ENCODE results near the gene SRP19. TPM values are rescaled to one million over a fixed set of nuclear protein-coding genes. Genes with fewer than 3 reads are reported as not detected.
"Not testable (repeated sequence)": the region's sequence is repeated elsewhere in the genome, so short reads cannot be mapped to it uniquely, and the experiment has no call there.

Gene SRP19
- total RNA-seq, 3 donors from 2014 or later, result 72.6 to 83.7 (median 80.4) TPM

DNA sequence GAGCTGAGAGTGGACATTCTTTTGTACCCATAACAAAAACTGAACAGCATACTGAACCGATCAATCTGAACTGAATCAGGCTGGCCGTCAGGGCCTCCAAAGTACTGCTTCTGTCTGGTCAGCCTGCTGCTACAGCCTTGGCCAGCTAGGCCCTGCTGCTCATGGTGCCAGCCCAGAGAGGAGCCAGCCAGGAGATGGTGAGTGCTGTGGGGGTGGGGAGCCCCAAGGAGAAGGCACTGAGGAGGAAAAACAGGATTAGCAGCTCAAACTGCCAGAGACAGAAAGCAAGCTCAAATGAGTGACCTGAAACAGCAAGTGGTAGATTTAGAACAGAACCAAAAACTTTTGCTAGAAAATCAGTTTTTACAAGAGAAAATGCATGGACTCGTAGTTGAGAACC is 23.9 kb downstream of the SRP19 start:
- Mint-ChIP-seq H3K27me3 (ENCODE audit: low read depth) (no peaks in the 10 kb centered on the region), H3K4me3 (no peak overlapping the region), H3K4me1 (ENCODE audit: low read depth) (peaks cover 45% of the 10 kb centered on the region), H3K9me3 (no peaks in the 10 kb centered on the region), H3K36me3 (ENCODE audit: insufficient read depth) (peaks cover 42% of the 10 kb centered on the region)
- DNase-seq, result no peak
- no peak for ATAC-seq

DNA sequence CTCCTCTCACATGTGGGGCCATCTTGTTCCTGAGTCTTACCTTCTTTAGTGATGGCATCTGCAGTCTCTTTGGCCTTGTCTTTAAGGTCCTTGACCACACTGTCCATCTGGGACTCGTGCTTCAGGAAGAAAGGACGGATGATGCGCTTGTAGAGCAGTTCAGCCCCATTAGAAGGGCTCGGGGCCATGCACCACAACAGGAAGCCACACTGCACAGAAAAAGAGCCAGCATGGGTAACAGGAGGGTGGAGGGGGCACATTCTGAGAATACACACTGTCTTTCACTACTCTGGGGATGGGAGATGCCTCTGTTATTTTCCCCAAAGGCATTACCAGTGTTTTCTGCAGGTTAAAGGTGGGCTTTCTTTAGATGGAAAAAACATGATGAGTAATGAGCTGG is 25.9 kb downstream of the SRP19 start:
- DNase-seq, result no peak
- Mint-ChIP-seq H3K4me3 (peak overlapping the region; percentile 16), H3K9me3 (no peaks in the 10 kb centered on the region), H3K36me3 (ENCODE audit: insufficient read depth) (peaks cover 36% of the 10 kb centered on the region), H3K4me1 (ENCODE audit: low read depth) (peaks cover 36% of the 10 kb centered on the region), H3K27me3 (ENCODE audit: low read depth) (no peaks in the 10 kb centered on the region)
- peak; percentile 34 to 52 for ATAC-seq

DNA sequence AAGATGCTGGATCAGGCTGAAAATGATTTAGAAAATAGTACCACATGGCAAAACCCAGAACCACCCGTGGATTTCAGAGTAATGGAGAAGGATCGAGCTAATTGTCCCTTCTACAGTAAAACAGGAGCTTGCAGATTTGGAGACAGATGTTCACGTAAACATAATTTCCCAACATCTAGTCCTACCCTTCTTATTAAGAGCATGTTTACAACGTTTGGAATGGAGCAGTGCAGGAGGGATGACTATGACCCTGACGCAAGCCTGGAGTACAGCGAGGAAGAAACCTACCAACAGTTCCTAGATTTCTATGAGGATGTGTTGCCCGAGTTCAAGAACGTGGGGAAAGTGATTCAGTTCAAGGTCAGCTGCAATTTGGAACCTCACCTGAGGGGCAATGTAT is 31.0 kb downstream of the SRP19 start:
- not testable (repeated sequence) for DNase-seq; ATAC-seq; H3K9me3 Mint-ChIP-seq; H3K4me3 Mint-ChIP-seq; H3K27me3 Mint-ChIP-seq (ENCODE audit: low read depth)
- Mint-ChIP-seq H3K4me1 (ENCODE audit: low read depth) (peaks cover 24% of the 10 kb centered on the region), H3K36me3 (ENCODE audit: insufficient read depth) (peaks cover 33% of the 10 kb centered on the region)

DNA sequence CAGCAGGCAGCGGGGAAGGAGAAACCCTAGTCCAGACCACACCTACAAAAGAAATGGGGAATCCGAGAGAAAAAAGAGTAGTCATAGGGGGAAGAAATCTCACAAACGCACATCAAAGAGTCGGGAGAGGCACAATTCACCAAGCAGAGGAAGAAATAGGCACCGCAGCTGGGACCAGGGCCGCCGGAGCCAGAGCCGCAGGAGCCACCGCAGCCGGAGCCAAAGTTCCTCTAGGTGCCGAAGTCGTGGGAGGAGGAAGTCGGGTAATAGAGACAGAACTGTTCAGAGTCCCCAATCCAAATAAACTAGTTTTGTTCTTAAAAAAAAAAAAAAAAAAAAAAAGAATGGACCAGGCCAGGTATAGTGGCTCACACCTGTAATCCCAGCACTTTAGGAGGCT is 31.7 kb downstream of the SRP19 start:
- DNase-seq (no peak), ATAC-seq (no peak)
- H3K36me3 Mint-ChIP-seq (ENCODE audit: insufficient read depth), result peaks cover 36% of the 10 kb centered on the region
- no peaks in the 10 kb centered on the region for H3K27me3 Mint-ChIP-seq (ENCODE audit: low read depth)
- H3K9me3 Mint-ChIP-seq, result no peaks in the 10 kb centered on the region
- H3K4me3 Mint-ChIP-seq, result no peak overlapping the region
- H3K4me1 Mint-ChIP-seq (ENCODE audit: low read depth), result peaks cover 17% of the 10 kb centered on the region

DNA sequence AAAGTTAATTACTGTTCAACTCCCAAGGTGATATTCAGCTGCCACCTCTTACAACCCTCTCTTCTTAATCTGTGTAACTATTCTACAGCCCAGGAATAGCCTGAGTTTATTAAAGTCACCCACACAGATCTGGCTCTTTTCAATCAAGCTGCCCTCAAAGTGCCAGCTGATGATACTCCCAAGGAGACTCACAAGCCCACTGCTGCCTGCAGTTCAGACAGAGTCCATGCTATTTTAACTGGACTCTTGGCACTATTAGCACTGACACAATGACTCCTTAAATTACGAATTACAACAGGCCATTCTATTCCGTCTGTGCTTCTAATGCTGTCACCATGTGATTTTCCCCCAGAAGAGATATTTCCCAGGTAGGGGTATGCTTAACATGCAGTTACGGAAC is 34.6 kb downstream of the SRP19 start:
- ATAC-seq, result no peak
- no peaks in the 10 kb centered on the region for H3K27me3 Mint-ChIP-seq (ENCODE audit: low read depth)
- DNase-seq, result no peak
- H3K36me3 Mint-ChIP-seq (ENCODE audit: insufficient read depth), result peaks cover 33% of the 10 kb centered on the region
- no peaks in the 10 kb centered on the region for H3K9me3 Mint-ChIP-seq
- H3K4me3 Mint-ChIP-seq, result no peak overlapping the region
- peaks cover 7% of the 10 kb centered on the region for H3K4me1 Mint-ChIP-seq (ENCODE audit: low read depth)

DNA sequence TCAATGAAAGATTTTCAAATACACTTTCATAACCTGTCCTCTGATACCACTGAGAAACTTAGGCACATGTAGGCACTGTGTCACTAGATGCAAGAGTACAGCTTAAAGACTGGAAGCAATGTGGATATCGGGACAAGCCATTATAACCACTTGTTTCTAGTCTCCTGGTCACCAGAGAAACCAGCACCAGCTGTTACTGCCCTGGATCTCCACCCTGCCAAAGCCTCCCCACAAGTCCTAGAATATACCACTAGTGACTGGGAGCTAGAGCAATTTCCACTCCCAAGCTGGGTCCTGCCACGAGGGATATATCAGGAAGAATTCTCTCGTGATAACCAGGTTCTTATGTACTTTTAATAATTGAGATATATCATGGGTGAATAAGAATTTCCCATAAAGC is 41.5 kb downstream of the SRP19 start:
- ATAC-seq (no peak), DNase-seq (no peak)
- no peaks in the 10 kb centered on the region for H3K9me3 Mint-ChIP-seq
- H3K27me3 Mint-ChIP-seq (ENCODE audit: low read depth), result no peaks in the 10 kb centered on the region
- H3K36me3 Mint-ChIP-seq (ENCODE audit: insufficient read depth), result peaks cover 20% of the 10 kb centered on the region
- H3K4me3 Mint-ChIP-seq, result no peak overlapping the region
- H3K4me1 Mint-ChIP-seq (ENCODE audit: low read depth), result peaks cover 18% of the 10 kb centered on the region

DNA sequence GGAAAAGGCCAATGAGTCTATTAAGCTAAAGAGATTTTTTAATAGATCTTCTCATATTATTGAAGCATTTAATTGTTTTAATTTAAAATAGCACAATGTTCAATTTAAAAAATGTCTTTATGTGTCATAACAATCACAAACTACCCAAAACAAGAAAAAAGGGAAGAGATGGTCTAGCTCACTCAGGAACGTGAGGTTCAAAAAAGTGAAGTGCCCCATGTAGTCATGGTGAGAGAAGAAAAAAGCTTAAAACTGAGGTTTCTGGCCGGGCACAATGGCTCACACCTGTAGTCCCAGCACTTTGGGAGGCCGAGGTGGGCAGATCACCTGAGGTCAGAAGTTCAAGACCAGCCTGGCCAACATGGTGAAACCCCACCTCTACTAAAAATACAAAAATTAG is 43.9 kb downstream of the SRP19 start:
- Mint-ChIP-seq H3K4me1 (ENCODE audit: low read depth) (peaks cover 17% of the 10 kb centered on the region), H3K36me3 (ENCODE audit: insufficient read depth) (peaks cover 12% of the 10 kb centered on the region)
- not testable (repeated sequence) for H3K9me3 Mint-ChIP-seq

DNA sequence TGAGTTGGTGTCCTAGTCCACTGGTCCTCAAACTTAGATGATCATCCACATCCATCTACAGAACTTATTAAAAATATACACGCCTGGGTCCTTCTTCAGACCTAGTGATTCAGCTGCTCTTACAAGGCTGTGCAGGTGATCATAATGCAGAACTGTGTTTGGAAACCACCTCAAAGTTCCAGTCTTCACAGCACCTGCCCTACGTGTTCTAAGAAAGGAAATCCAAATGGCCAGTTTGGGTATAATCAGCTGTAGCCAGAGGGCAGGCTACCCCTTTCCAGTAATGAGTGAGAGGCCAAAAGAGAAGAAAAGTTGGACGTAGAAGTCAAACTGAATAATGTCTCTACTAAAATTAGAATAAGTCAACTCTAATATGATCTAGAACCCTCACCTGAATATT is 45.5 kb downstream of the SRP19 start:
- Mint-ChIP-seq H3K9me3 (no peaks in the 10 kb centered on the region), H3K4me1 (ENCODE audit: low read depth) (peaks cover 19% of the 10 kb centered on the region), H3K36me3 (ENCODE audit: insufficient read depth) (peaks cover 22% of the 10 kb centered on the region), H3K27me3 (ENCODE audit: low read depth) (no peaks in the 10 kb centered on the region), H3K4me3 (no peak overlapping the region)
- ATAC-seq, result no peak
- DNase-seq, result no peak

More for the DNA sequence above, 43.9 kb downstream of the SRP19 start:
- DNase-seq; H3K4me3 Mint-ChIP-seq; H3K27me3 Mint-ChIP-seq (ENCODE audit: low read depth); ATAC-seq: not testable (repeated sequence)

DNA sequence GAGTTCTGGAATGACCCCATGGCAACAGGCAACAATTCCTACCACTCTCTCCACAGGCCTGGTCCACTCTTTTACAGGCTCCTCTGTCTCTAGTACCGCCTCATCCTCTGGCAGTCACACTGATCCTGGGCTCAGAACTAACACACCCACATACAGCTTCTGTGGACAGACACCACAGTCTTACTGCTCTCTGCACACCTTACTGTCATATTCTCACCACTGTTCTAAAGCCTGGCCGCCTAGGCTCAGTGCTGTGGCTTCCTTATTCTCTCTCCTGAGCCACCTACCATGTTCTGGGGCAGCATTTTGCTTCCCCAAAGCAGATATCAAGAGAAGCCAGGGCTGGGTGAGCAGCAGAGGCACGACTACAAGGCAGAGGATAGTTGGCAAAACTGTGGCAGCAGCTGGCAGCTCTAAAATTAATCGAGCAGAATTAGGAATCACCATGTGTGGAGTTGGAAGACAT is 46.1 kb downstream of the SRP19 start:
- Mint-ChIP-seq H3K4me3 (no peak overlapping the region), H3K4me1 (ENCODE audit: low read depth) (peaks cover 23% of the 10 kb centered on the region), H3K36me3 (ENCODE audit: insufficient read depth) (peaks cover 22% of the 10 kb centered on the region)

DNA sequence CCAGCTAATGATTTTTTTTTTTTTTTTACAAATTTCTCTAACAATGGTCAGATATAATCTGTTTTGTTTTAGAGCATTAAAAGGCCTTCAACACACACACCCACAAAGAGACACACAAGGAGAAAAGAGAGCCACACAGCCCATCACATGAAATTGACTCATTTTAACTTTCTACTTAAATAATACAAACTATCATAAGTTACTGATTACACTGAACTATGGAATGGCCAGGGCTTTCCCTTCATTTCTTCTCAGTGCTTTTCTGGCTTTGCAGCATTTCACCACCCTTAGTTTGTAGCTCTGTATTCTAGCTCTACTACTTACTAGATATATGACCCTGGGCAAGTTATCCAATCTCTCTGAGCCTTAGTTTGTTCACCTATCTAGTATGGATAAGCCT is 47.8 kb downstream of the SRP19 start:
- ATAC-seq (no peak), DNase-seq (no peak)
- H3K27me3 Mint-ChIP-seq (ENCODE audit: low read depth), result no peaks in the 10 kb centered on the region
- H3K4me1 Mint-ChIP-seq (ENCODE audit: low read depth), result peaks cover 27% of the 10 kb centered on the region
- H3K4me3 Mint-ChIP-seq, result no peak overlapping the region
- H3K9me3 Mint-ChIP-seq, result no peaks in the 10 kb centered on the region
- H3K36me3 Mint-ChIP-seq (ENCODE audit: insufficient read depth), result peaks cover 26% of the 10 kb centered on the region

More for the DNA sequence above, 46.1 kb downstream of the SRP19 start:
- Mint-ChIP-seq H3K27me3 (ENCODE audit: low read depth) (no peaks in the 10 kb centered on the region), H3K9me3 (no peaks in the 10 kb centered on the region)
- no peak for DNase-seq
- ATAC-seq, result no peak

DNA sequence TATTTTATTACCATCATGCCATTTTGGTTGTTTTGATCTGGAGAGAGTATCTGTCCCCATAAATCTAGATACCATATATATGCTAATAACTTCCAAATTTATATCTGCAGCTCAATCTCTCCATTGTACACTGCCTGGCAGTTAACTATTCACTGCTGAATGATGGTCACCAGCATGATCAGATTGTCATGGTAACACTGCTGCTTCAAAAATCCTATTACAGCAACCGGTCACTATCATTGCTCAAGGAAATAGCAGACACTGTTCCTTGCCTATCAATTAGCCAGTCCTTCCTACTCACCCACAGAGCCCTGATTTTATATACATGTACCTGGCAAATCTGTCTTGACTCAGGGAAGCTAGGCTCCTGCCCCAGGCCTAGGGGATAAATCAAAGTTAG is 49.4 kb downstream of the SRP19 start:
- no peak overlapping the region for H3K4me3 Mint-ChIP-seq
- ATAC-seq (no peak), DNase-seq (no peak)
- peaks cover 32% of the 10 kb centered on the region for H3K36me3 Mint-ChIP-seq (ENCODE audit: insufficient read depth)
- peaks cover 32% of the 10 kb centered on the region for H3K4me1 Mint-ChIP-seq (ENCODE audit: low read depth)
- no peaks in the 10 kb centered on the region for H3K27me3 Mint-ChIP-seq (ENCODE audit: low read depth)
- no peaks in the 10 kb centered on the region for H3K9me3 Mint-ChIP-seq

DNA sequence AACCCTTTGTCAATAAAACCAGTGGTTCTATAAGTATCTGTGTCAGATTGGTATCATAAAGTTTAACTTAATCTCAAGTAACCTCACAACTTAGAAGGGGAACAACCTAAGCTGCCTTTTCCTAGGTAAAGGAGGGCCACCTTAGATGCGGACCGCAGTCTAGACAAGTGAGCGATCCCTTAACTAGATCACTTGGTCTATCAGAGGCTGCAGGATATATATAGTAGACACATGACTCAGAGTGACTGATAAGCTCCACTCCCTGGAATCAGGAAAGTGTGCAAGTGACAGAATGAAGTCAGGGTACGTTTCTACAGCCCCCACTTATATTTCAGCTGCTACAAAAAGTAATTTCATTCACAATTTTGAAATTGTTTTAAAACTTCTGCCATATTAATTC is 53.5 kb downstream of the SRP19 start:
- ATAC-seq (peak in 1 of 2 donors; percentile 45), DNase-seq (no peak)
- H3K27me3 Mint-ChIP-seq (ENCODE audit: low read depth), result no peaks in the 10 kb centered on the region
- peaks cover 63% of the 10 kb centered on the region for H3K4me1 Mint-ChIP-seq (ENCODE audit: low read depth)
- peaks cover 37% of the 10 kb centered on the region for H3K36me3 Mint-ChIP-seq (ENCODE audit: insufficient read depth)
- H3K9me3 Mint-ChIP-seq, result no peaks in the 10 kb centered on the region
- no peak overlapping the region for H3K4me3 Mint-ChIP-seq

DNA sequence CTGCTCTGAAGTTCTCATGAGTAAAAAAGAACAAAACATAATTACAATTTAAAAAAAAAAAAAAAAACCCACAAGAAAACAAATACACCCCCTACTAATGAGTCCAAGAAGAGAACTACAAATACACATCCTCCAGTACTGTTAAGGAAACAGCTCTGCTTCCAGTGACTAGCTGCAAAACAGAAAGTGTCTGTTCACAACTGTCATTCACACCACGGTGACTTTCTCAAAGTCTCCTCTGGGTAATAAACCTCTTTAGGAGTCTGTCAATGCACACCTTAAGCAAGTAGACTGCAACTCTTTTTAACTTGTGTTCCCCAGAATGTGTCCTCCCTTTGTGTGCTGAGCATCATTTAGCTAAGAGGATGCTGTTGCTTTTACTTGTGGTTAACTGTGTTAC is 54.7 kb downstream of the SRP19 start:
- no peaks in the 10 kb centered on the region for H3K9me3 Mint-ChIP-seq
- H3K4me1 Mint-ChIP-seq (ENCODE audit: low read depth), result peaks cover 72% of the 10 kb centered on the region
- no peaks in the 10 kb centered on the region for H3K27me3 Mint-ChIP-seq (ENCODE audit: low read depth)
- peak overlapping the region; percentile 33 for H3K4me3 Mint-ChIP-seq
- DNase-seq (no peak), ATAC-seq (peak in 1 of 2 donors; percentile 19)
- H3K36me3 Mint-ChIP-seq (ENCODE audit: insufficient read depth), result peaks cover 34% of the 10 kb centered on the region

DNA sequence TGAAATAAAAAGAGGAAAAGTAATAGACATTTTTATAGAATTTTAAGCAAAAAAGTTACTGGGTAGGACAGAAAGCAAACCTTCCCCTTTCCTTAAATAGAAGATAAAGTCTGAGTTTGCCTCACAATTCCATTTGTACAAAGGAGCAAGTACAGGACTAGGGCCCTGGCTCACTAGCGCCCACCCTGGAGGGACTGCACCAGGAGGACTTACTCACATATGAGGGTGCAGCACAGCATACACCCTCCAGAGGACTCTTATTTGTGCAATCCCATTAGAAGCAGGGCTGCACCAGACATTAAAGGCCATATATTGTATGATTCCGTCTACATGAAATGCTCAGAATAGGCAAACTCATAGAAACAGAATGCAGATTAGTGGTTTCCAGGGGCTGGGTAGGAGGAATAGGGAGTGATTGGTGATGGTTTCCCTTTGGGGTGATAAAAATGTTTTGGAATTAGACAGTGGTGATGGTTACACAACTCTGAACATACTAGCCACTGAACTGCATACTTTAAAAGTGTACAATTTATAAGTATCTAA is 56.4 kb downstream of the SRP19 start:
- ATAC-seq (no peak), DNase-seq (no peak)
- Mint-ChIP-seq H3K4me3 (no peak overlapping the region), H3K4me1 (ENCODE audit: low read depth) (peaks cover 72% of the 10 kb centered on the region), H3K36me3 (ENCODE audit: insufficient read depth) (peaks cover 28% of the 10 kb centered on the region), H3K9me3 (no peaks in the 10 kb centered on the region), H3K27me3 (ENCODE audit: low read depth) (no peaks in the 10 kb centered on the region)

DNA sequence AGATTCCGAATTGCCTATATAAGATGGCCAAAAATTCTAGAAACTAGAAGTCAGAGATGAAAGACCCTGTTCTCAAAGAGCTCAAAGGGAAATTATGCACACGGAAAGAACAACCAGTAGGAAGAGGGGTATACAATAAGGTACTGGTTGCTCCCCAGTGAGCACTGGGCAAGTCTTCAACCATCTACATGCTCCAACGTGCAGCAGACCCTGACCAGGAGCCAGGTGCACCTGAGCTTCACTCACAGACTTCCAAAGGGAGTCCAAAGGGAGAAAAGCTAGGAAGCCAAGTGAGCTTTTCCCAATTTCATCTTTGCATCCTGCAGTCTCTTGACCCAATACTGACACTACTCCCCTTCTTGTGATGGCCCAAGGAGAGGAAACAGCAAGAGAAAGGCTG is 57.0 kb downstream of the SRP19 start:
- peaks cover 23% of the 10 kb centered on the region for H3K36me3 Mint-ChIP-seq (ENCODE audit: insufficient read depth)
- peaks cover 73% of the 10 kb centered on the region for H3K4me1 Mint-ChIP-seq (ENCODE audit: low read depth)
- no peaks in the 10 kb centered on the region for H3K9me3 Mint-ChIP-seq
- ATAC-seq (no peak), DNase-seq (no peak)
- no peaks in the 10 kb centered on the region for H3K27me3 Mint-ChIP-seq (ENCODE audit: low read depth)
- no peak overlapping the region for H3K4me3 Mint-ChIP-seq

DNA sequence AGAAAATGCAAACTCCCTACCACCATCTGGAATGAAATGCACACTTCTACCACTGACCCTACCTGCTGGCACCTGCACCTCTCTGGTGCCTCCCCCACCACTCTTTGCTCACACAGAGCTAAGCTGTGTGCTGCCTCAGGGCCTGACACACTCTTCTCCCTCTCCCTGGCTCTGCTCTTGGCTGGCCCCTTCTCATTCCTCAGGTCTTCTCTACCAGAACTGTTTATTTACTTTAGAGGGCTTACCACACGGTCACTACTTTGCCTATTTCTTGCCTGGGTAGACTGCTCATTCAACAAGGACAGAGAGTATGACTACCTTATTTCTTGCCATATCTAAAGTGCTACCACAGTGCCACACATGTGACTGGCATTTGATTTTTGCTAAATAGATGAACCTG is 57.6 kb downstream of the SRP19 start:
- ATAC-seq (no peak), DNase-seq (no peak)
- no peaks in the 10 kb centered on the region for H3K9me3 Mint-ChIP-seq
- H3K36me3 Mint-ChIP-seq (ENCODE audit: insufficient read depth), result peaks cover 22% of the 10 kb centered on the region
- no peak overlapping the region for H3K4me3 Mint-ChIP-seq
- H3K27me3 Mint-ChIP-seq (ENCODE audit: low read depth), result no peaks in the 10 kb centered on the region
- H3K4me1 Mint-ChIP-seq (ENCODE audit: low read depth), result peaks cover 77% of the 10 kb centered on the region

Measured in activated T-cell treated with anti-CD3 and anti-CD28 coated beads, Interleukin-2, amount 50 U/mL, for 4 hours (primary cell).